OCI-LY3 (cell line): ENCODE data around the gene SMIM14.

ENCODE experiments used
- H2AFZ ChIP-seq: fragments of 200-600, 300-600 bp; shearing (Covaris generic); 2 replicates; pipeline ENCODE4 v1.6.0; 2014; ENCODE audit warnings: antibody characterized with exemption, low read depth, low read length
- H3K27ac ChIP-seq: fragments of 200-600, 300-600 bp; sonication (generic); 2 replicates; pipeline ENCODE4 v1.5.1; 2014; ENCODE audit warnings: mild to moderate bottlenecking, low read length, moderate library complexity, mixed read lengths
- H3K27me3 ChIP-seq: fragments of 200-600, 300-600 bp; sonication (generic); 2 replicates; pipeline ENCODE4 v1.6.1; 2014; ENCODE audit warnings: low read depth, low read length, mixed read lengths
- H3K36me3 ChIP-seq: fragments of 200-600, 300-600 bp; sonication (generic); replicated peaks from 2 replicates; pipeline ENCODE3; 2014; ENCODE audit warnings: low read depth, low read length, mixed read lengths
- H3K4me1 ChIP-seq: fragments of 300-600, 200-600 bp; sonication (generic); 2 replicates; pipeline ENCODE4 v1.6.1; 2014; ENCODE audit warnings: low read length, mixed read lengths
- H3K4me2 ChIP-seq: fragments of 200-600, 300-600 bp; sonication (generic); 2 replicates; pipeline ENCODE4 v1.6.1; 2014; ENCODE audit warnings: low read length, mixed read lengths
- H3K4me3 ChIP-seq: fragments of 300-600, 200-600 bp; sonication (generic); 2 replicates; pipeline ENCODE4 v1.5.1; 2014; ENCODE audit warnings: antibody characterized with exemption, mild to moderate bottlenecking, low read length, moderate library complexity
- H3K79me2 ChIP-seq: fragments of 300-600, 200-600 bp; shearing (Covaris generic); 2 replicates; pipeline ENCODE4 v1.6.1; 2014; ENCODE audit warnings: mild to moderate bottlenecking, low read length, mixed read lengths
- H3K9ac ChIP-seq: fragments of 300-600, 200-600 bp; shearing (Covaris generic); 2 replicates; pipeline ENCODE4 v1.6.0; 2014; ENCODE audit warnings: mild to moderate bottlenecking, low read length, moderate library complexity
- H3K9me3 ChIP-seq: fragments of 200-600, 300-600 bp; shearing (Covaris generic); 2 replicates; pipeline ENCODE4 v1.6.1; 2014; ENCODE audit warnings: low read length, mixed read lengths; ENCODE audit not compliant: insufficient read depth
- H4K20me1 ChIP-seq: fragments of 200-600, 300-600 bp; sonication (generic); 2 replicates; pipeline ENCODE4 v1.6.1; 2016; ENCODE audit warnings: low read length, mixed read lengths; ENCODE audit not compliant: insufficient read depth
- EZH2phosphoT487 ChIP-seq: fragments of 200-600 bp; shearing (Covaris generic); IDR thresholded peaks from 2 replicates; pipeline ENCODE4 v1.6.1; 2018; ENCODE audit warnings: antibody characterized with exemption, mixed run types, low read depth
- TF ChIP-seq, protein P1 (sequence below): fragments of 200-600, 300-600 bp; sonication (generic); IDR thresholded peaks from 2 replicates; pipeline ENCODE4 v1.5.1; 2014; ENCODE audit warnings: antibody characterized with exemption, low read length, low read depth

The SMIM14 gene

GRCh38 chr4:39571504-39571903, 67.2 kb downstream of the SMIM14 start:
- Histone ChIP-seq H4K20me1 (no peaks in the 10 kb centered on the region), H3K27me3 (no peaks in the 10 kb centered on the region), H3K9me3 (no peaks in the 10 kb centered on the region), H2AFZ (no peak overlapping the region), H3K79me2 (no peaks in the 10 kb centered on the region), H3K9ac (no peak overlapping the region), H3K4me2 (no peak overlapping the region), H3K4me3 (no peak overlapping the region), H3K36me3 (no peaks in the 10 kb centered on the region), H3K4me1 (peaks cover 10% of the 10 kb centered on the region), H3K27ac (no peak overlapping the region)
- TF ChIP-seq, protein P1, sequence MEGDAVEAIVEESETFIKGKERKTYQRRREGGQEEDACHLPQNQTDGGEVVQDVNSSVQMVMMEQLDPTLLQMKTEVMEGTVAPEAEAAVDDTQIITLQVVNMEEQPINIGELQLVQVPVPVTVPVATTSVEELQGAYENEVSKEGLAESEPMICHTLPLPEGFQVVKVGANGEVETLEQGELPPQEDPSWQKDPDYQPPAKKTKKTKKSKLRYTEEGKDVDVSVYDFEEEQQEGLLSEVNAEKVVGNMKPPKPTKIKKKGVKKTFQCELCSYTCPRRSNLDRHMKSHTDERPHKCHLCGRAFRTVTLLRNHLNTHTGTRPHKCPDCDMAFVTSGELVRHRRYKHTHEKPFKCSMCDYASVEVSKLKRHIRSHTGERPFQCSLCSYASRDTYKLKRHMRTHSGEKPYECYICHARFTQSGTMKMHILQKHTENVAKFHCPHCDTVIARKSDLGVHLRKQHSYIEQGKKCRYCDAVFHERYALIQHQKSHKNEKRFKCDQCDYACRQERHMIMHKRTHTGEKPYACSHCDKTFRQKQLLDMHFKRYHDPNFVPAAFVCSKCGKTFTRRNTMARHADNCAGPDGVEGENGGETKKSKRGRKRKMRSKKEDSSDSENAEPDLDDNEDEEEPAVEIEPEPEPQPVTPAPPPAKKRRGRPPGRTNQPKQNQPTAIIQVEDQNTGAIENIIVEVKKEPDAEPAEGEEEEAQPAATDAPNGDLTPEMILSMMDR: no peak
- TF ChIP-seq EZH2phosphoT487: no peak

- H3K27ac ChIP-seq: no peak overlapping the region
- no peak for TF ChIP-seq EZH2phosphoT487
- TF ChIP-seq, protein P1: no peak
- no peaks in the 10 kb centered on the region for H3K27me3 ChIP-seq
- no peaks in the 10 kb centered on the region for H4K20me1 ChIP-seq
- no peak overlapping the region for H3K4me3 ChIP-seq
- no peak overlapping the region for H2AFZ ChIP-seq
- H3K9me3 ChIP-seq: no peaks in the 10 kb centered on the region
- H3K79me2 ChIP-seq: no peaks in the 10 kb centered on the region
- no peak overlapping the region for H3K9ac ChIP-seq
- peaks cover 4% of the 10 kb centered on the region for H3K36me3 ChIP-seq
- peaks cover 10% of the 10 kb centered on the region for H3K4me1 ChIP-seq
- H3K4me2 ChIP-seq: no peak overlapping the region
Measured at GRCh38 chr4:39571054-39571453, 67.6 kb downstream of the SMIM14 start.

DNA sequence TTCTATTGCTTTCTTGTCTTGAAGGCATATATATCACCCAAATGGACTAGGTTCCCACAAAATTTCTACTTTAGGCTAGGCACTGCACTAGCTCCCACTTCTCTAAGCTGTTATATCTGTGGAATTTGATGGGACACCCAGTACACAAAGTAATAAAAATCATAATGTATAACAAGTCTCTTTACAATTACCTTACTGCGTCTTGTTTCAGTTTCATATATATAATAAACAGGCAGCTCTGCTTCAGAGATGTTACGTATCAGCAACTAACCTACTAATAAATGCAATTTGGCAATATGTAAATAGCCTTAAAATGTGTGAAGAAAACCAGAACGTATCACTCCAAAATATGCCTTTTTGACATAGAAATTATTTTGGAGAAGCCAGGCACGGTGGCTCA, 69.5 kb downstream of the SMIM14 start:
- Histone ChIP-seq H3K27ac (no peak overlapping the region), H3K27me3 (no peaks in the 10 kb centered on the region), H3K9me3 (no peaks in the 10 kb centered on the region), H3K36me3 (peaks cover 10% of the 10 kb centered on the region), H2AFZ (peak overlapping the region; percentile 41; the same call in 1 of the 2 replicates), H3K79me2 (no peaks in the 10 kb centered on the region), H3K4me2 (peak overlapping the region; percentile 49), H3K9ac (no peak overlapping the region), H3K4me3 (peak overlapping the region; percentile 18; the same call in 1 of the 2 replicates), H4K20me1 (no peaks in the 10 kb centered on the region), H3K4me1 (peaks cover 10% of the 10 kb centered on the region)
- TF ChIP-seq, protein P1: no peak
- no peak for TF ChIP-seq EZH2phosphoT487

GRCh38 chr4:39568805-39569204, 69.9 kb downstream of the SMIM14 start:
- H4K20me1 ChIP-seq: no peaks in the 10 kb centered on the region
- H2AFZ ChIP-seq: peak overlapping the region; percentile 41; the same call in 1 of the 2 replicates
- H3K27me3 ChIP-seq: no peaks in the 10 kb centered on the region
- TF ChIP-seq, protein P1: no peak
- TF ChIP-seq EZH2phosphoT487: no peak
- no peak overlapping the region for H3K9ac ChIP-seq
- peak overlapping the region; percentile 18; the same call in 1 of the 2 replicates for H3K4me3 ChIP-seq
- peaks cover 10% of the 10 kb centered on the region for H3K36me3 ChIP-seq
- no peaks in the 10 kb centered on the region for H3K9me3 ChIP-seq
- H3K27ac ChIP-seq: no peak overlapping the region
- peaks cover 10% of the 10 kb centered on the region for H3K4me1 ChIP-seq
- H3K79me2 ChIP-seq: no peaks in the 10 kb centered on the region
- H3K4me2 ChIP-seq: peak overlapping the region; percentile 49
